ENCODE measurements around the gene PHRF1. TPM values are rescaled to one million over a fixed set of nuclear protein-coding genes. Genes with fewer than 3 reads are reported as not detected.
A peak's percentile ranks its signal among the peaks of the same experiment; 100 is the strongest.

Gene PHRF1
- total and polyA plus RNA-seq, 9 of the 15 experiments (the other 6 are each of a cell fraction or from before 2014, with no cell fraction given) = 0.07 to 37.2 (median 7.7) TPM

DNA sequence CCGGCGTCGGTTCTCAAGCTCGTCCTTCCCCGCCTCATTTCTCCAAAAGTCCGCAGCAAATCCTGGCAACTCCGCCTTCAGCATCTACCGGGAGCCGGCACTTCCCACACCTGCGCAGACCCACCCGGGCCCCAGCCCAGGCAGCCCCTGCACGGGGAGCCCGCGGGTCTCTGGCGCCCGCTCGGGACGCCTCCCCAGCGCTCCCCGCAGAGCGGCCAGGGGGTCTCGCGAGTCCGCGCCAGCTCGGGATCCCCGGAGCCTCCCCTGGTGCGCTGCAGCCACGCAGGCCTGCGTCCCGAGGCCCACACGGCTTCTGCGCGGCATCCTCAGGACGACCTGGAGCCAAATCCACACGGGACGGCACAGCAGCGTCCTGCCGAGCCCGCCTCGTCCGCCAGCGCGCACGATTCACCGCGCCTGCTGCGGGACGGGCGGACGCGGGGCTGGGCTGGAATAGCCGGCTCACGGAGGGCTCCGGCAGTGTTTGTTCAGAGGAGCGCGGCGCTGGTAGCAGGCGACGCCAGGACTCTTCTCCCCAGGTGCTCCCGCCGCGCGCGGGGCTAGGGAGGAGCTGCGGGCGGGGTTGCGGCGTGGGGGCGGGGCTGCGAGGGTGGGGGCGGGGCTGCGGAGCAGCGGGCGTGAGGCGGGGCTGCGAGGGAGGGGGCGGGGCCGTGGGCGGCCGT, 816 bp upstream of the PHRF1 start (continued):
- no peak for TF ChIP-seq RBM22 (IDR thresholded peaks at IDR 0.05; ENCODE audit: low read depth, low read length, poor library complexity, severe bottlenecking)
- no peak; the same call in 1 of the 2 replicates for TF ChIP-seq ZFX (CRISPR knock-in tag; IDR thresholded peaks at IDR 0.05)
- TF ChIP-seq, protein P1, sequence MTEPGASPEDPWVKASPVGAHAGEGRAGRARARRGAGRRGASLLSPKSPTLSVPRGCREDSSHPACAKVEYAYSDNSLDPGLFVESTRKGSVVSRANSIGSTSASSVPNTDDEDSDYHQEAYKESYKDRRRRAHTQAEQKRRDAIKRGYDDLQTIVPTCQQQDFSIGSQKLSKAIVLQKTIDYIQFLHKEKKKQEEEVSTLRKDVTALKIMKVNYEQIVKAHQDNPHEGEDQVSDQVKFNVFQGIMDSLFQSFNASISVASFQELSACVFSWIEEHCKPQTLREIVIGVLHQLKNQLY (CRISPR knock-in tag; conservative IDR thresholded peaks at IDR 0.05) = no peak
- no peak for TF ChIP-seq RAD21 (CRISPR knock-in tag; conservative IDR thresholded peaks at IDR 0.05 in 1 of 2, IDR thresholded peaks at IDR 0.05 in 1 of 2)
- TF ChIP-seq SAP30 (IDR thresholded peaks at IDR 0.05; ENCODE audit: borderline replicate concordance, insufficient read depth, low read depth, low read length, poor library complexity, severe bottlenecking) = peak; percentile 54
- TF ChIP-seq, protein P2, sequence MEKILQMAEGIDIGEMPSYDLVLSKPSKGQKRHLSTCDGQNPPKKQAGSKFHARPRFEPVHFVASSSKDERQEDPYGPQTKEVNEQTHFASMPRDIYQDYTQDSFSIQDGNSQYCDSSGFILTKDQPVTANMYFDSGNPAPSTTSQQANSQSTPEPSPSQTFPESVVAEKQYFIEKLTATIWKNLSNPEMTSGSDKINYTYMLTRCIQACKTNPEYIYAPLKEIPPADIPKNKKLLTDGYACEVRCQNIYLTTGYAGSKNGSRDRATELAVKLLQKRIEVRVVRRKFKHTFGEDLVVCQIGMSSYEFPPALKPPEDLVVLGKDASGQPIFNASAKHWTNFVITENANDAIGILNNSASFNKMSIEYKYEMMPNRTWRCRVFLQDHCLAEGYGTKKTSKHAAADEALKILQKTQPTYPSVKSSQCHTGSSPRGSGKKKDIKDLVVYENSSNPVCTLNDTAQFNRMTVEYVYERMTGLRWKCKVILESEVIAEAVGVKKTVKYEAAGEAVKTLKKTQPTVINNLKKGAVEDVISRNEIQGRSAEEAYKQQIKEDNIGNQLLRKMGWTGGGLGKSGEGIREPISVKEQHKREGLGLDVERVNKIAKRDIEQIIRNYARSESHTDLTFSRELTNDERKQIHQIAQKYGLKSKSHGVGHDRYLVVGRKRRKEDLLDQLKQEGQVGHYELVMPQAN (IDR thresholded peaks at IDR 0.05; ENCODE audit: borderline replicate concordance) = no peak
- TF ChIP-seq, protein P3, sequence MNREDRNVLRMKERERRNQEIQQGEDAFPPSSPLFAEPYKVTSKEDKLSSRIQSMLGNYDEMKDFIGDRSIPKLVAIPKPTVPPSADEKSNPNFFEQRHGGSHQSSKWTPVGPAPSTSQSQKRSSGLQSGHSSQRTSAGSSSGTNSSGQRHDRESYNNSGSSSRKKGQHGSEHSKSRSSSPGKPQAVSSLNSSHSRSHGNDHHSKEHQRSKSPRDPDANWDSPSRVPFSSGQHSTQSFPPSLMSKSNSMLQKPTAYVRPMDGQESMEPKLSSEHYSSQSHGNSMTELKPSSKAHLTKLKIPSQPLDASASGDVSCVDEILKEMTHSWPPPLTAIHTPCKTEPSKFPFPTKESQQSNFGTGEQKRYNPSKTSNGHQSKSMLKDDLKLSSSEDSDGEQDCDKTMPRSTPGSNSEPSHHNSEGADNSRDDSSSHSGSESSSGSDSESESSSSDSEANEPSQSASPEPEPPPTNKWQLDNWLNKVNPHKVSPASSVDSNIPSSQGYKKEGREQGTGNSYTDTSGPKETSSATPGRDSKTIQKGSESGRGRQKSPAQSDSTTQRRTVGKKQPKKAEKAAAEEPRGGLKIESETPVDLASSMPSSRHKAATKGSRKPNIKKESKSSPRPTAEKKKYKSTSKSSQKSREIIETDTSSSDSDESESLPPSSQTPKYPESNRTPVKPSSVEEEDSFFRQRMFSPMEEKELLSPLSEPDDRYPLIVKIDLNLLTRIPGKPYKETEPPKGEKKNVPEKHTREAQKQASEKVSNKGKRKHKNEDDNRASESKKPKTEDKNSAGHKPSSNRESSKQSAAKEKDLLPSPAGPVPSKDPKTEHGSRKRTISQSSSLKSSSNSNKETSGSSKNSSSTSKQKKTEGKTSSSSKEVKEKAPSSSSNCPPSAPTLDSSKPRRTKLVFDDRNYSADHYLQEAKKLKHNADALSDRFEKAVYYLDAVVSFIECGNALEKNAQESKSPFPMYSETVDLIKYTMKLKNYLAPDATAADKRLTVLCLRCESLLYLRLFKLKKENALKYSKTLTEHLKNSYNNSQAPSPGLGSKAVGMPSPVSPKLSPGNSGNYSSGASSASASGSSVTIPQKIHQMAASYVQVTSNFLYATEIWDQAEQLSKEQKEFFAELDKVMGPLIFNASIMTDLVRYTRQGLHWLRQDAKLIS (CRISPR knock-in tag; IDR thresholded peaks at IDR 0.05) = no peak
- TF ChIP-seq, protein P4, sequence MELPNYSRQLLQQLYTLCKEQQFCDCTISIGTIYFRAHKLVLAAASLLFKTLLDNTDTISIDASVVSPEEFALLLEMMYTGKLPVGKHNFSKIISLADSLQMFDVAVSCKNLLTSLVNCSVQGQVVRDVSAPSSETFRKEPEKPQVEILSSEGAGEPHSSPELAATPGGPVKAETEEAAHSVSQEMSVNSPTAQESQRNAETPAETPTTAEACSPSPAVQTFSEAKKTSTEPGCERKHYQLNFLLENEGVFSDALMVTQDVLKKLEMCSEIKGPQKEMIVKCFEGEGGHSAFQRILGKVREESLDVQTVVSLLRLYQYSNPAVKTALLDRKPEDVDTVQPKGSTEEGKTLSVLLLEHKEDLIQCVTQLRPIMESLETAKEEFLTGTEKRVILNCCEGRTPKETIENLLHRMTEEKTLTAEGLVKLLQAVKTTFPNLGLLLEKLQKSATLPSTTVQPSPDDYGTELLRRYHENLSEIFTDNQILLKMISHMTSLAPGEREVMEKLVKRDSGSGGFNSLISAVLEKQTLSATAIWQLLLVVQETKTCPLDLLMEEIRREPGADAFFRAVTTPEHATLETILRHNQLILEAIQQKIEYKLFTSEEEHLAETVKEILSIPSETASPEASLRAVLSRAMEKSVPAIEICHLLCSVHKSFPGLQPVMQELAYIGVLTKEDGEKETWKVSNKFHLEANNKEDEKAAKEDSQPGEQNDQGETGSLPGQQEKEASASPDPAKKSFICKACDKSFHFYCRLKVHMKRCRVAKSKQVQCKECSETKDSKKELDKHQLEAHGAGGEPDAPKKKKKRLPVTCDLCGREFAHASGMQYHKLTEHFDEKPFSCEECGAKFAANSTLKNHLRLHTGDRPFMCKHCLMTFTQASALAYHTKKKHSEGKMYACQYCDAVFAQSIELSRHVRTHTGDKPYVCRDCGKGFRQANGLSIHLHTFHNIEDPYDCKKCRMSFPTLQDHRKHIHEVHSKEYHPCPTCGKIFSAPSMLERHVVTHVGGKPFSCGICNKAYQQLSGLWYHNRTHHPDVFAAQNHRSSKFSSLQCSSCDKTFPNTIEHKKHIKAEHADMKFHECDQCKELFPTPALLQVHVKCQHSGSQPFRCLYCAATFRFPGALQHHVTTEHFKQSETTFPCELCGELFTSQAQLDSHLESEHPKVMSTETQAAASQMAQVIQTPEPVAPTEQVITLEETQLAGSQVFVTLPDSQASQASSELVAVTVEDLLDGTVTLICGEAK (IDR thresholded peaks at IDR 0.05) = peak; percentile 40; the same call in 1 of the 2 replicates
- TF ChIP-seq, protein P4 (CRISPR knock-in tag; IDR thresholded peaks at IDR 0.05) = no peak

All from K562 (cell line).